Measurements from ENCODE around the gene BRF1. TPM values are rescaled to one million over a fixed set of nuclear protein-coding genes. Genes with fewer than 3 reads are reported as not detected.
A peak's percentile ranks its signal among the peaks of the same experiment; 100 is the strongest.

Gene BRF1
- total and polyA plus RNA-seq, 2 donors from 2014 or later, result 19.3 to 34.1 TPM

DNA sequence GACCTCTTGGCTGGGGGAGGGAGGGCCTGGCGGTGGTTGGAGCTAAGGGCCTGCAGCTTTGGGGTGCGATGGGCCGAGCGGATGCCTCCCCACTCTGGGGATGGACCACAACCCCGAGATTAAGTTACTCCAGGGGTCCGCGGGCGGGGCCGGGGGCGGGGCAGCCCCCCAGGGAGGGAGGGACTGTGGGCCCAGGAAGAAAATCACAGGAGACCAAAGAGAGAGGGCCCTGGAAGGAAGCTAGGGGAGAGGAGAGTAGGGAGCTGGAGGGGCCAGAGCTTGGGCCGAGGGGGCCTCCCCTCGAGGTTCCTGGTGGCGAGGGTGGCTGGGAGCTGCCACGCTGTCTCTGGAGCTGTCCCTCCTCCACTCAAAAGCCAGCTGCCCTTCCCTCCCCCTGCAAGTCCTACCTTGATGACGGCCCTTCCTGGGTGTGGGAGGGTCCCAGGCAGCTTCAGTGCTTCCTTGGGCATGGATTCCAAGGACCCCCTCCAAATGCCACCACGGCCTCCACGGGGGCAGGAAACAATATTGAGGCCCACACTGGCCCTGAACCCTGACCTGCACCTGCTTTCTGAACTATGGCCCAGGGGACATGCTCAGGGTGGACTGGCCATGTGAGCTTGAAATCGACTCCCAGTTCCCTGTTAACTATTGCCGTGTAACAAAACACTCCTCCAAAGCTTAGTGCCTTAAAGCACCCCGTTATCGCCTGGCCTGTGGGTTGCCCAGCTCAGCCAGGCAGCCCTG lies 119.1 kb downstream of the BRF1 start:
- H3K36me3 ChIP-seq (ENCODE audit: control insufficient read depth in 2 of 3, insufficient read depth in 3 of 3, low read length in 3 of 3), result no peaks in the 10 kb centered on the region
- no peak overlapping the region for H3K27ac ChIP-seq (ENCODE audit: low read depth in 2 of 2, low read length in 2 of 2)
- H3K4me1 ChIP-seq (ENCODE audit: control insufficient read depth in 2 of 3, insufficient read depth in 2 of 3, low read depth in 1 of 3, low read length in 3 of 3), result peaks cover 0 to 12% (median 0%) of the 10 kb centered on the region in 3 donors
- no peak overlapping the region for H3K4me3 ChIP-seq (ENCODE audit: low read length in 3 of 3)
- no peak overlapping the region for H3K9ac ChIP-seq (ENCODE audit: low read length in 3 of 3)
- FAIRE-seq (no peak), DNase-seq (no peak)
- H3K27me3 ChIP-seq (ENCODE audit: control insufficient read depth, insufficient read depth, low read length), result no peaks in the 10 kb centered on the region
- intact Hi-C loops (cut with DNase I), result no loop called here
- TF ChIP-seq, protein P1, sequence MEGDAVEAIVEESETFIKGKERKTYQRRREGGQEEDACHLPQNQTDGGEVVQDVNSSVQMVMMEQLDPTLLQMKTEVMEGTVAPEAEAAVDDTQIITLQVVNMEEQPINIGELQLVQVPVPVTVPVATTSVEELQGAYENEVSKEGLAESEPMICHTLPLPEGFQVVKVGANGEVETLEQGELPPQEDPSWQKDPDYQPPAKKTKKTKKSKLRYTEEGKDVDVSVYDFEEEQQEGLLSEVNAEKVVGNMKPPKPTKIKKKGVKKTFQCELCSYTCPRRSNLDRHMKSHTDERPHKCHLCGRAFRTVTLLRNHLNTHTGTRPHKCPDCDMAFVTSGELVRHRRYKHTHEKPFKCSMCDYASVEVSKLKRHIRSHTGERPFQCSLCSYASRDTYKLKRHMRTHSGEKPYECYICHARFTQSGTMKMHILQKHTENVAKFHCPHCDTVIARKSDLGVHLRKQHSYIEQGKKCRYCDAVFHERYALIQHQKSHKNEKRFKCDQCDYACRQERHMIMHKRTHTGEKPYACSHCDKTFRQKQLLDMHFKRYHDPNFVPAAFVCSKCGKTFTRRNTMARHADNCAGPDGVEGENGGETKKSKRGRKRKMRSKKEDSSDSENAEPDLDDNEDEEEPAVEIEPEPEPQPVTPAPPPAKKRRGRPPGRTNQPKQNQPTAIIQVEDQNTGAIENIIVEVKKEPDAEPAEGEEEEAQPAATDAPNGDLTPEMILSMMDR (IDR thresholded peaks at IDR 0.05; ENCODE audit: borderline replicate concordance, extremely low read depth, insufficient read depth), result no peak
- H3K9me3 ChIP-seq (ENCODE audit: control insufficient read depth in 2 of 3, insufficient read depth in 1 of 3, low read length in 3 of 3), result no peaks in the 10 kb centered on the region

DNA sequence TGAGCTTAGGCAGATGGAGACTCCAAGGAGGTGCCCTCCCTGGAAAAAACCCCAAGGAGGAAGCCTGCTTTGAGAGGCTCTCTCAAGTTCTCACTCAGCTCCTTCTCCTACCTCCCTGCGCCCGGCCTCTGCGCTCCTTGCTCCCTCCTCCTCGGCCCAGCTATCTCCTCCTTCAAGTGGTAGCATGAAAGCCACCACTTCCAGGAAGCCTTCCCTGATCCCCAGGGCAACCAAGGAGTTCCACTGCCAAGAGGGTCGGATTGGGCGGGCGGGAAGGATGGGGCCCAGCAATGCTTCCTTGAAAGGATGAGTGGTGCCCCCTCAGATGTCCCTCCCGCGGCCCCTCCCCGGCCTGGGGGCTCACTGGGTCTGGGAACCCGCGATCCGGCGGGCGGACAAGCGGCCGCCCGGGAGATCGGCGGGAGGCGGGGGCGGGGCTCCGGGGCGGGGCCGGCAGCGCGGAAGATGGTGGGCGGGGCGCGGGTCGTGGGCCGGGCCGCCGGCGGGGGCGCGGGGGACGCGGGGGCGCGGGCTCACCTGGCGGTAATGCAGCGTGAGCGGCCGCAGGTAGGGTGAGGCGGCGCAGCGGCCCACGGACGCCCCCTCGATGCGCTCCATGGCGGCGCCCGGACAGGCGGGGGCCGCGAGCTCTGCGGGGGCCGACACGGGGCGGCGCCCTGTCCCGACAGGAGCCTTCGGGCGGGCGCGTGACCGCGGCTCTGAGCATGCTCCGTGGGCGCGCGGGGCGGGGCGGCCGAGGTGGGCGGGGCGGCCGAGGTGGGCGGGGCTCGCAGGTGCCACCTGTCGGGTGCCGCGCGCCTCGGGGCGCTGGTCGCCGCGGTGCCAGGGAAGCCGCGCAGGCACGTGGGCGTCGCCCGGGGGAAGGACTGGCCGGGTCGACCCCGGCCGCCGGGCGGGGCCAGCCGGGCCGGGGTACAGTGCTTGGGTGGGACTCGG lies 119.9 kb downstream of the BRF1 start, which contains the start of gene NUDT14:
NUDT14 (minus strand) TSS at position 721 of the 957 bp plus-strand sequence; CDS start at position 618, 103 bp downstream.
- no peaks in the 10 kb centered on the region for H3K36me3 ChIP-seq (ENCODE audit: control insufficient read depth in 2 of 3, insufficient read depth in 3 of 3, low read length in 3 of 3)
- no peaks in the 10 kb centered on the region for H3K27me3 ChIP-seq (ENCODE audit: control insufficient read depth, insufficient read depth, low read length)
- peak within 1 kb of the TSS in 1 of 3 donors; percentile 59 for H3K9ac ChIP-seq (ENCODE audit: low read length in 3 of 3)
- peaks cover 0 to 12% (median 0%) of the 10 kb centered on the region in 3 donors for H3K4me1 ChIP-seq (ENCODE audit: control insufficient read depth in 2 of 3, insufficient read depth in 2 of 3, low read depth in 1 of 3, low read length in 3 of 3)
- TF ChIP-seq, protein P1 (IDR thresholded peaks at IDR 0.05; ENCODE audit: borderline replicate concordance, extremely low read depth, insufficient read depth), result no peak
- peak; percentile 65 to 95 (median 88) for DNase-seq
- intact Hi-C loops (cut with DNase I), result no loop called here
- no peaks in the 10 kb centered on the region for H3K9me3 ChIP-seq (ENCODE audit: control insufficient read depth in 2 of 3, insufficient read depth in 1 of 3, low read length in 3 of 3)
- FAIRE-seq, result no peak
- H3K4me3 ChIP-seq (ENCODE audit: low read length in 3 of 3), result peak within 1 kb of the TSS; percentile 18 to 65 (median 37)
- H3K27ac ChIP-seq (ENCODE audit: low read depth in 2 of 2, low read length in 2 of 2), result no peak within 1 kb of the TSS

GRCh38 chr14:105179191-105179590 lies 121.6 kb downstream of the BRF1 start:
- Histone ChIP-seq H3K9me3 (ENCODE audit: control insufficient read depth in 2 of 3, insufficient read depth in 1 of 3, low read length in 3 of 3) (no peaks in the 10 kb centered on the region), H3K36me3 (ENCODE audit: control insufficient read depth in 2 of 3, insufficient read depth in 3 of 3, low read length in 3 of 3) (no peaks in the 10 kb centered on the region), H3K4me1 (ENCODE audit: control insufficient read depth in 2 of 3, insufficient read depth in 2 of 3, low read depth in 1 of 3, low read length in 3 of 3) (peaks cover 0 to 12% (median 0%) of the 10 kb centered on the region in 3 donors), H3K4me3 (ENCODE audit: low read length in 3 of 3) (no peak overlapping the region), H3K27ac (ENCODE audit: low read depth in 2 of 2, low read length in 2 of 2) (no peak overlapping the region), H3K27me3 (ENCODE audit: control insufficient read depth, insufficient read depth, low read length) (no peaks in the 10 kb centered on the region), H3K9ac (ENCODE audit: low read length in 3 of 3) (no peak overlapping the region)
- intact Hi-C loops (cut with DNase I), result no loop called here
- TF ChIP-seq, protein P1 (IDR thresholded peaks at IDR 0.05; ENCODE audit: borderline replicate concordance, extremely low read depth, insufficient read depth), result no peak
- no peak for FAIRE-seq
- no peak for DNase-seq

Data from kidney (tissue), 14 donors.